Effector memory CD8-positive, alpha-beta T cell (primary cell): Measurements from ENCODE around the gene GABPA.
A peak's percentile ranks its signal among the peaks of the same experiment; 100 is the strongest.

Experiments
- ATAC-seq: fragments of 150-1000 bp; cut with Tn5 transposase; replicated peaks from 2 replicates; pipeline ENCODE4 v1.10.0; 2021; ENCODE audit warnings: mild to moderate bottlenecking, moderate library complexity
- DNase-seq, 3 experiments: peaks; one replicate each; pipeline ENCODE4 v3.0.0; 2021
- H3K27ac Mint-ChIP-seq, 2 donors: one replicate each; pipeline ENCODE4 v1.8.0; 2022; ENCODE audit warnings: mild to moderate bottlenecking in 2 of 2, mixed read lengths in 2 of 2, moderate library complexity in 2 of 2
- H3K27me3 Mint-ChIP-seq, 2 donors: one replicate each; pipeline ENCODE4 v1.8.0; 2022; ENCODE audit warnings: mixed read lengths in 2 of 2
- H3K36me3 Mint-ChIP-seq: one replicate; pipeline ENCODE4 v1.8.0; 2022; ENCODE audit warnings: mild to moderate bottlenecking, moderate library complexity, mixed read lengths; ENCODE audit not compliant: insufficient read depth
- H3K4me1 Mint-ChIP-seq, 2 donors: one replicate each; pipeline ENCODE4 v1.8.0; 2022; ENCODE audit warnings: low read depth in 2 of 2, mixed read lengths in 2 of 2
- H3K4me3 Mint-ChIP-seq, 2 donors: one replicate each; pipeline ENCODE4 v1.8.0; 2022; ENCODE audit warnings: mild to moderate bottlenecking in 2 of 2, mixed read lengths in 2 of 2, moderate library complexity in 2 of 2
- H3K9me3 Mint-ChIP-seq, 2 donors: one replicate each; pipeline ENCODE4 v1.8.0; 2022; ENCODE audit warnings: mixed read lengths in 2 of 2

Gene GABPA

GRCh38 chr21:25721987-25722386 is 12.8 kb upstream of the GABPA start:
- no peak overlapping the region for H3K27ac Mint-ChIP-seq
- no peak for DNase-seq
- peaks cover 54% of the 10 kb centered on the region for H3K36me3 Mint-ChIP-seq
- H3K9me3 Mint-ChIP-seq, result no peaks in the 10 kb centered on the region
- H3K4me3 Mint-ChIP-seq, result no peak overlapping the region
- H3K4me1 Mint-ChIP-seq, result peaks cover 0 to 4% of the 10 kb centered on the region in 2 donors
- no peaks in the 10 kb centered on the region for H3K27me3 Mint-ChIP-seq
- no peak for ATAC-seq

DNA sequence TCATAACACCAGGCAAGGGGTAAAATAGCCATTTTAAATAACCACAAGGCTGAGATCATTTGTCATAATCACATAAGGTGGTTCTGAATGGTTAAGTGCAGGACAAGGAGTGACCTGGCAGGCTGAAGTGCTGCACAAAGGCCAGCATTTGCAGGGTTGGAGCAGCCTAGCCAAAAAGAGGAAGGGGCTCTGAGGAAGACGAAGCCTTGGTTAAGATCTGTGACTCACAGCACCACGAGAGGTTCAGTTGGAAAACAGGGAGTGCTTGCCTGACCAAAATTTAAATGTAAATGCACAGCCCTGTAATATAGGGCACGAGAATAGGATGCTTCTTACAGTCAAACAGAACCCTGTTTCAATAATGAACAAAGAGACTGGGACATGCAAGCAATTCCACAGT is 12.1 kb upstream of the GABPA start:
- Mint-ChIP-seq H3K36me3 (peaks cover 55% of the 10 kb centered on the region), H3K4me1 (peaks cover 0 to 4% of the 10 kb centered on the region in 2 donors), H3K9me3 (no peaks in the 10 kb centered on the region), H3K4me3 (no peak overlapping the region), H3K27ac (peak overlapping the region in 1 of 2 donors; percentile 57), H3K27me3 (no peaks in the 10 kb centered on the region)
- ATAC-seq (no peak), DNase-seq (no peak)

DNA sequence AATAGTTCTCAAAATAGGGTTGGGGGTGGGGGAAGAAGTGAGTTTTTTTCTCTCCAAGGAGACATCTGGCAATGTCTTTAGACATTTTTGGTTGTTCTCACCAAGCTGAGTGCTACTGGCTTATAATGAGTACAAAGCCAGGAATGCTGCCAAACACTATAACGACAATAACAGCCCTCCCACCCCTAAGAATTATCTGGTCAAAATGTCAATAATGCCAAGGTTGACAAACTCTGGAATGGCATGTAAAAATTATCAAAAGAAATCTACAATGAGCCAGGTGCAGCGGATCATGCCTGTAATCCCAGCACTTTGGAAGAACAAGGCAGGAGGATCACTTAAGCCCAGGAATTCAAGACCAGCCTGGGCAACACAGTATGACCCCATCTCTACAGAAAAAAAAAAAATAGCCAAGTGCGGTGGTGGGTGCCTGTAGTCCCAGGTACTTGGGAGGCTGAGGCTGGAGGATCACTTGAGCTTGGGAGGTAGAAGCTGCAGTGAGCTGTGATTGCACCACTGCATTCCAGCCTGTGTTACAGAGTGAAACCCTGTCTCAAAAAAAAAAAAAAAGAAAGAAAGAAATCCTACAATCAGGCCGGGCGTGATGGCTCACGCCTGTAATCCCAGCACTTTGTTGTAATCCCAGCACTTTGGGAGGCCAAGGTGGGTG is 2.5 kb upstream of the GABPA start:
- Mint-ChIP-seq H3K9me3 (no peaks in the 10 kb centered on the region), H3K27me3 (no peaks in the 10 kb centered on the region), H3K36me3 (peaks cover 31% of the 10 kb centered on the region), H3K4me3 (peak overlapping the region in 1 of 2 donors; percentile 27), H3K4me1 (peaks cover 21 to 37% of the 10 kb centered on the region in 2 donors), H3K27ac (no peak overlapping the region)
- ATAC-seq (no peak), DNase-seq (no peak)

- Mint-ChIP-seq H3K27me3 (no peaks in the 10 kb centered on the region), H3K27ac (peak overlapping the region; percentile 96 to 99), H3K9me3 (no peaks in the 10 kb centered on the region), H3K36me3 (peaks cover 21% of the 10 kb centered on the region), H3K4me1 (peaks cover 29 to 41% of the 10 kb centered on the region in 2 donors), H3K4me3 (peak overlapping the region; percentile 95 to 98)
- ATAC-seq, result no peak
- DNase-seq, result peak in 1 of 3 experiments; percentile 2
Observed at GRCh38 chr21:25733859-25734653, 716 bp upstream of the GABPA start.

DNA sequence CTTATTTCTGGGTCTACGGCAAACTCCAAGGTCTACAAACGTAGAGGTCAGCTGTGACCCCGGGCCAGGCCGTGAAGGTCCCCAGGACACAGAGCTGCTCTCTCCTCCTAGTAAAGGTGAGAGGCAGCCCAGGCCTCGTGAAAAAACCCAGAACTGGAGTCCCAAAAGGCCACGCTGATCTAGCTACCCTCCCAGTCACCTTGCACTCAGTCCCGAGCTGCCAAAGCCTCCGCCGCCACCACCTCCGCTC is 193 bp upstream of the GABPA start:
- H3K27ac Mint-ChIP-seq, result peak overlapping the region; percentile 96 to 99
- ATAC-seq (no peak), DNase-seq (no peak)
- no peaks in the 10 kb centered on the region for H3K9me3 Mint-ChIP-seq
- peaks cover 32 to 45% of the 10 kb centered on the region in 2 donors for H3K4me1 Mint-ChIP-seq
- H3K36me3 Mint-ChIP-seq, result peaks cover 19% of the 10 kb centered on the region
- H3K4me3 Mint-ChIP-seq, result peak overlapping the region; percentile 95 to 98
- H3K27me3 Mint-ChIP-seq, result no peaks in the 10 kb centered on the region

DNA sequence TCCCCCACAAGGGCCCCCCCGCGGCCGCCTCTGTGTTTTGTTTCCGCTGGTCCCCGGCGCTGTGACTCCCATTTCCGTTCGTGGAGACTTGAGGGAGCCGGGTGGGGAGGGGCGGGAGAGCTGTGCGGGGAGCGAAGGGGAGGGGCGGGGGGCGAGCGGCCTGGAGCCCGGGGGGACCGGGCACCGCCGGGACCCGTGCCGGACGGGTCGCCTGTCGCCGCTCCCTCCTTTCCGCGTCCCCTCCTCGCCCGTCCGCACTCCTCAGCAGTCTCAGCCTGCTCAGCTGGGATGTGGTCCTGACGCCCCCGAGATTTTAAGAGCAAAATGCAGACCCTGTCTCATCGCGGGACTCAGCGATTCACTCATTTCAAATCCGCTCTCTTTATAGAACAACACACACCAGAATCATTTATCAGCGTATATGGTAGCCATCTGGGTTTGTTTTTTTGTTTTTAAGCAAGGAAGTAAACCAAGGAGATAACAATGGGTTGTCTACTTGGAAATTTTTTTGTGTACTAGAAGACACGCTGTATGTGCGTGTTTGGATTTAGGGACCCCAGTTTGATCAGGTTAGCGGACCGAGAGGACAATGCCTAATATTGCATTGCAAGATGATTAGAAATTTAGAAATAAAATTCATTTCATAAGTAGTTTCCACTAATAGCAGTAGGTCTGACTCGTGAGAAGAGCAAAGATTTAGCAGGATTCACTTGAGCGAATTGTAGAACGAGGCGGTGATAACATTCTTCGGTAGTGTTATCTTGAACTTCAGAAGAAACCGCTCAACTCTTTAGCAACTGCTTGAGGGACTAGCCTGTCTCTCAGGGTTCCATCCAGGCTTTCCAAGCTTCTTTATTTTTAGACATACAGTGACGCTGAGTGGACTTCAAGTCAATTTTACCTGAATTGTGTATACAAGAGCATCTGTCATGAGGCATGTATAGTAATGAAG is 1.1 kb downstream of the GABPA start:
- peaks cover 34 to 48% of the 10 kb centered on the region in 2 donors for H3K4me1 Mint-ChIP-seq

GRCh38 chr21:25737421-25737820 is 2.6 kb downstream of the GABPA start:
- Mint-ChIP-seq H3K36me3 (peaks cover 21% of the 10 kb centered on the region), H3K27ac (no peak overlapping the region), H3K27me3 (no peaks in the 10 kb centered on the region), H3K4me1 (peaks cover 41 to 58% of the 10 kb centered on the region in 2 donors), H3K9me3 (no peaks in the 10 kb centered on the region), H3K4me3 (no peak overlapping the region)
- no peak for ATAC-seq
- DNase-seq, result no peak

More for the DNA sequence above, 1.1 kb downstream of the GABPA start:
- H3K9me3 Mint-ChIP-seq, result no peaks in the 10 kb centered on the region
- peak overlapping the region; percentile 96 to 99 for H3K27ac Mint-ChIP-seq
- H3K36me3 Mint-ChIP-seq, result peaks cover 11% of the 10 kb centered on the region
- peak overlapping the region; percentile 95 to 98 for H3K4me3 Mint-ChIP-seq
- no peak for ATAC-seq
- no peaks in the 10 kb centered on the region for H3K27me3 Mint-ChIP-seq
- peak in 2 of 3 experiments; percentile 2 to 3 for DNase-seq

GRCh38 chr21:25742900-25743299 is 8.1 kb downstream of the GABPA start:
- Mint-ChIP-seq H3K27me3 (no peaks in the 10 kb centered on the region), H3K4me1 (peaks cover 20 to 31% of the 10 kb centered on the region in 2 donors), H3K27ac (no peak overlapping the region), H3K4me3 (no peak overlapping the region), H3K36me3 (peaks cover 24% of the 10 kb centered on the region), H3K9me3 (no peaks in the 10 kb centered on the region)
- DNase-seq (no peak), ATAC-seq (no peak)

DNA sequence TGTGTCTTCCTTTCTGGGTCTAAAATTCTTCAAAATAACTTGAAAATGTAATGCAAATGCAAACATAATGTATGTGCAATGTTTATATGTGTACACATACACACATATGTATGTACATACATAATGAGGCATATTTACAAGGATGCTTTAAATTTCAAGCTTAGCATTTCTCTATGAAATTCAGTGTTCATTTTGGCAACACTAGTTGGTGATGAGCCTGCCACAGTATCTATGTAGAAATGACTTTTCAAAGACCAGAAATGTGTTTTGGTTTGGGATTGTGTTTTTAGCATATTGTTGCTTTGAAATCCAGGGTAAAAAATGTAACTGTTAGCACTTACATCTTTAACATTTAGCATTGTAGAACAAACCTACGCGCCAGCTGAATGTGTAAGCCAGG is 10.1 kb downstream of the GABPA start:
- Mint-ChIP-seq H3K4me3 (no peak overlapping the region), H3K9me3 (no peaks in the 10 kb centered on the region), H3K36me3 (peaks cover 26% of the 10 kb centered on the region), H3K27me3 (no peaks in the 10 kb centered on the region), H3K4me1 (peaks cover 10 to 14% of the 10 kb centered on the region in 2 donors), H3K27ac (no peak overlapping the region)
- no peak for ATAC-seq
- no peak for DNase-seq

- Mint-ChIP-seq H3K4me3 (no peak overlapping the region), H3K27ac (peak overlapping the region; percentile 41 to 62)
- peak; percentile 24 for ATAC-seq
Observed at GRCh38 chr21:25750085-25750484, 15.3 kb downstream of the GABPA start.

GRCh38 chr21:25752416-25752815 is 17.6 kb downstream of the GABPA start:
- Mint-ChIP-seq H3K36me3 (peaks cover 48% of the 10 kb centered on the region), H3K27me3 (no peaks in the 10 kb centered on the region), H3K9me3 (no peaks in the 10 kb centered on the region), H3K27ac (peak overlapping the region in 1 of 2 donors; percentile 16), H3K4me3 (no peak overlapping the region), H3K4me1 (peaks cover 14 to 27% of the 10 kb centered on the region in 2 donors)
- DNase-seq (no peak), ATAC-seq (no peak)

More at GRCh38 chr21:25750085-25750484, 15.3 kb downstream of the GABPA start:
- peaks cover 5 to 11% of the 10 kb centered on the region in 2 donors for H3K4me1 Mint-ChIP-seq
- no peaks in the 10 kb centered on the region for H3K9me3 Mint-ChIP-seq
- peaks cover 40% of the 10 kb centered on the region for H3K36me3 Mint-ChIP-seq
- H3K27me3 Mint-ChIP-seq, result no peaks in the 10 kb centered on the region
- no peak for DNase-seq

GRCh38 chr21:25756190-25756932 is 21.6 kb downstream of the GABPA start:
- H3K9me3 Mint-ChIP-seq, result no peaks in the 10 kb centered on the region
- H3K4me1 Mint-ChIP-seq, result peaks cover 9 to 30% of the 10 kb centered on the region in 2 donors
- peak overlapping the region; percentile 4 to 19 for H3K4me3 Mint-ChIP-seq
- DNase-seq (no peak), ATAC-seq (no peak)
- H3K36me3 Mint-ChIP-seq, result peaks cover 67% of the 10 kb centered on the region
- H3K27ac Mint-ChIP-seq, result peak overlapping the region; percentile 57 to 76
- no peaks in the 10 kb centered on the region for H3K27me3 Mint-ChIP-seq

DNA sequence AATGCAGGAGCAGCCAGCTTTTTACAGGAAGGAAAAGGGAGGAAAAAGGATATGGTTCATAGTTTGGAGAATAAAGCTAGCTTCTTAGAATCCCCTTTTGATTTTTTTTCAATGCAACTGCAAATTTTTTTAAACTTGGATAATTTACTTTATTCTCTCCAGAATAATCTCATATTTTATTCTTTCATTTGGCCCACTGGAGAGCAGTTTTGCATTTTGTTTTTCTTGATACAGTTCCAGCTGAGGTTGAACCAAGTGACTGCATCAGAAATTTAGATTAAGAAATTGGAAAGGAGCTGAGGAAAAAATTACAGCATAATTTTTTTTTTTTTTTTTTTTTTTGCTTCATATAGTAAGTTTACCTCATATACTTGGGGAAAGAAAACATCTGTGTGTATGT is 22.8 kb downstream of the GABPA start:
- no peaks in the 10 kb centered on the region for H3K27me3 Mint-ChIP-seq
- H3K27ac Mint-ChIP-seq, result peak overlapping the region; percentile 57 to 76
- no peak for ATAC-seq
- H3K9me3 Mint-ChIP-seq, result no peaks in the 10 kb centered on the region
- peaks cover 9 to 25% of the 10 kb centered on the region in 2 donors for H3K4me1 Mint-ChIP-seq
- no peak for DNase-seq
- no peak overlapping the region for H3K4me3 Mint-ChIP-seq
- peaks cover 72% of the 10 kb centered on the region for H3K36me3 Mint-ChIP-seq
